Lower leg skin (tissue), 3 donors: ENCODE results near the gene GPR55.

ENCODE experiments used
- CTCF ChIP-seq, 3 donors: fragments of 450-650 bp; IDR thresholded peaks; one replicate each; pipeline ENCODE4 v1.5.1; 2016; ENCODE audit warnings: antibody characterized with exemption in 3 of 3, mild to moderate bottlenecking in 3 of 3, moderate library complexity in 2 of 3
- POLR2A ChIP-seq, 2 donors: fragments of 450-650 bp; IDR thresholded peaks; one replicate each; pipeline ENCODE4 v1.6.1; 2016 to 2017; ENCODE audit warnings: antibody characterized with exemption in 2 of 2, mild to moderate bottlenecking in 1 of 2, moderate library complexity in 1 of 2

GRCh38 chr2:230904856-230905447 lies 20.1 kb downstream of the GPR55 start:
- TF ChIP-seq CTCF (IDR thresholded peaks at IDR 0.05) (no peak), POLR2A (IDR thresholded peaks at IDR 0.05) (no peak)
